WTC11 (cell line): ENCODE measurements around the gene RXRA. TPM values are rescaled to one million over a fixed set of nuclear protein-coding genes. Genes with fewer than 3 reads are reported as not detected.

Source experiments
- ATAC-seq: fragments of 200-7000 bp; cut with Tn5 transposase; 2 replicates; pipeline ENCODE4 v1.10.0; 2021; ENCODE audit warnings: mild to moderate bottlenecking, moderate library complexity
- CTCF ChIA-PET: fragments of 300-600 bp; sonication (Branson Sonifier 250); formaldehyde crosslinking; loops from one replicate; lab custom pipeline; 2021; ENCODE audit warnings: antibody characterized with exemption; lab: Charles Lee
- POLR2A ChIA-PET: fragments of 350-600 bp; sonication (Branson Sonifier 250); formaldehyde crosslinking; loops from one replicate; lab custom pipeline; 2021; ENCODE audit warnings: antibody characterized with exemption; lab: Charles Lee
- DNase-seq: peaks from one replicate; pipeline ENCODE4 v3.0.0; 2021; ENCODE audit warnings: low spot score
- H3K27ac Mint-ChIP-seq: 2 replicates; pipeline ENCODE4 v1.8.0; 2021; ENCODE audit warnings: mixed read lengths
- H3K27me3 Mint-ChIP-seq: 2 replicates; pipeline ENCODE4 v1.8.0; 2021; ENCODE audit warnings: low read depth, mild to moderate bottlenecking, moderate library complexity, mixed read lengths
- H3K36me3 Mint-ChIP-seq: 2 replicates; pipeline ENCODE4 v1.8.0; 2021; ENCODE audit warnings: mixed read lengths
- H3K4me1 Mint-ChIP-seq: 2 replicates; pipeline ENCODE4 v1.8.0; 2022; ENCODE audit warnings: mixed read lengths
- H3K4me3 Mint-ChIP-seq: 2 replicates; pipeline ENCODE4 v1.8.0; 2021; ENCODE audit warnings: mild to moderate bottlenecking, moderate library complexity, mixed read lengths
- H3K9me3 Mint-ChIP-seq: 2 replicates; pipeline ENCODE4 v1.8.0; 2021; ENCODE audit warnings: mixed read lengths
- ARID4B ChIP-seq: sonication (generic); formaldehyde crosslinking; IDR thresholded peaks from 2 replicates; pipeline ENCODE4 v1.8.0; 2023; ENCODE audit warnings: missing genetic modification reagents, mild to moderate bottlenecking, borderline replicate concordance
- CREB1 ChIP-seq: sonication (generic); formaldehyde crosslinking; IDR thresholded peaks from 2 replicates; pipeline ENCODE4 v1.8.0; 2023; ENCODE audit warnings: mild to moderate bottlenecking, missing genetic modification reagents
- E2F4 ChIP-seq: sonication (generic); formaldehyde crosslinking; IDR thresholded peaks from 2 replicates; pipeline ENCODE4 v1.8.1; 2022; ENCODE audit warnings: low read depth, mild to moderate bottlenecking, moderate library complexity, missing genetic modification reagents, borderline replicate concordance
- FOXP1 ChIP-seq: sonication (generic); formaldehyde crosslinking; IDR thresholded peaks from 2 replicates; pipeline ENCODE4 v1.8.0; 2022; ENCODE audit warnings: missing genetic modification reagents, mild to moderate bottlenecking, moderate library complexity, borderline replicate concordance
- MLX ChIP-seq: sonication (generic); formaldehyde crosslinking; IDR thresholded peaks from 2 replicates; pipeline ENCODE4 v1.8.1; 2023; ENCODE audit warnings: mild to moderate bottlenecking, missing genetic modification reagents, moderate library complexity
- MYBL2 ChIP-seq: sonication (generic); formaldehyde crosslinking; IDR thresholded peaks from 2 replicates; pipeline ENCODE4 v1.8.1; 2023; ENCODE audit warnings: mild to moderate bottlenecking, moderate library complexity, missing genetic modification reagents
- NFYB ChIP-seq: sonication (generic); formaldehyde crosslinking; conservative IDR thresholded peaks from 2 replicates; pipeline ENCODE4 v1.8.0; 2022; ENCODE audit warnings: low read depth, missing genetic modification reagents
- NR1H2 ChIP-seq: sonication (generic); formaldehyde crosslinking; IDR thresholded peaks from 2 replicates; pipeline ENCODE4 v1.9.0; 2021; ENCODE audit warnings: mild to moderate bottlenecking, moderate library complexity, missing genetic modification reagents
- NR3C1 ChIP-seq: sonication (generic); formaldehyde crosslinking; conservative IDR thresholded peaks from 2 replicates; pipeline ENCODE4 v1.8.1; 2023; ENCODE audit warnings: low read depth, mild to moderate bottlenecking, missing genetic modification reagents
- PREB ChIP-seq: sonication (generic); formaldehyde crosslinking; IDR thresholded peaks from 2 replicates; pipeline ENCODE4 v1.8.1; 2022; ENCODE audit warnings: mild to moderate bottlenecking, missing genetic modification reagents, moderate library complexity, borderline replicate concordance
- PRRX2 ChIP-seq: fragments of 250-450 bp; sonication (Bioruptor Pico); IDR thresholded peaks from 2 replicates; pipeline ENCODE4 v1.8.0; 2021; ENCODE audit warnings: mild to moderate bottlenecking
- SP1 ChIP-seq: sonication (generic); formaldehyde crosslinking; conservative IDR thresholded peaks from 2 replicates; pipeline ENCODE4 v1.8.1; 2022; ENCODE audit warnings: missing genetic modification reagents
- TCF7 ChIP-seq: sonication (generic); formaldehyde crosslinking; IDR thresholded peaks from 2 replicates; pipeline ENCODE4 v1.8.0; 2022; ENCODE audit warnings: mild to moderate bottlenecking, low read depth, missing genetic modification reagents, moderate library complexity
- TP53 ChIP-seq: sonication (generic); formaldehyde crosslinking; IDR thresholded peaks from 2 replicates; pipeline ENCODE4 v1.8.1; 2023; ENCODE audit warnings: mild to moderate bottlenecking, missing genetic modification reagents
- ZBTB21 ChIP-seq: sonication (generic); formaldehyde crosslinking; IDR thresholded peaks from 2 replicates; pipeline ENCODE4 v1.8.1; 2023; ENCODE audit warnings: mild to moderate bottlenecking, missing genetic modification reagents, borderline replicate concordance
- ZNF232 ChIP-seq: sonication (generic); formaldehyde crosslinking; IDR thresholded peaks from 2 replicates; pipeline ENCODE4 v1.8.0; 2022; ENCODE audit warnings: mild to moderate bottlenecking, missing genetic modification reagents
- ZNF512 ChIP-seq: sonication (generic); formaldehyde crosslinking; IDR thresholded peaks from 2 replicates; pipeline ENCODE4 v1.8.1; 2022; ENCODE audit warnings: missing genetic modification reagents, borderline replicate concordance
- total RNA-seq: library from RNA; stranded (reverse); gene quantifications from 3 replicates; pipeline ENCODE4 v1.2.3, GENCODE V29; 2021
- TF ChIP-seq, protein P1 (sequence below): sonication (generic); formaldehyde crosslinking; IDR thresholded peaks from 2 replicates; pipeline ENCODE4 v1.8.1; 2023; ENCODE audit warnings: mild to moderate bottlenecking, missing genetic modification reagents
- TF ChIP-seq, protein P2 (sequence below): sonication (generic); formaldehyde crosslinking; IDR thresholded peaks from 2 replicates; pipeline ENCODE4 v1.8.0; 2023; ENCODE audit warnings: mild to moderate bottlenecking, missing genetic modification reagents
- TF ChIP-seq, protein P3 (sequence below): sonication (generic); formaldehyde crosslinking; IDR thresholded peaks from 2 replicates; pipeline ENCODE4 v1.8.0; 2023; ENCODE audit warnings: missing genetic modification reagents

Gene RXRA
- total RNA-seq, 1 experiment from 2014 or later: 27.5 TPM

DNA sequence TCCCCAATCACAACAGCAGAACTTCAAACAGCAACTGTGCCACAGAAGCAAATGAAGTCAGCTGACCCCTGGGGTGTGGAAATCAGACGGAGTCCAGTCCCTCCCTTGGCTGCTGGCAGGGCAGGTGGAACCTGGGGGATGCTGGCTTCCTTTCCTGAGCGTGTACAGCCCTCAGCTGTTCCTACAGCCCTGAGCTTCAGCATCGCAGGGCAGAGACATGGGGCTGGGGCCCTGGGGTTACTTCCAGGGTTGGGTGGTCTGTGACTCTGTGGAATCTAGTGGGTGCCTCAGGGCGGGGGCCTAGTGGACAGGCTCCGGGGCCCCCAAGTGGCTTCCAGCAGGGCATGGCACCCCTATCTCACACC lies 7.3 kb upstream of the RXRA start:
- ATAC-seq (no peak), DNase-seq (no peak)
- ChIA-PET POLR2A (no interaction called here), CTCF (no interaction called here)
- no peak overlapping the region for H3K4me3 Mint-ChIP-seq
- no peaks in the 10 kb centered on the region for H3K36me3 Mint-ChIP-seq
- H3K4me1 Mint-ChIP-seq: peaks cover 21% of the 10 kb centered on the region
- H3K27ac Mint-ChIP-seq: no peak overlapping the region
- TF ChIP-seq TCF7 (no peak), CREB1 (CRISPR knock-in tag) (no peak), PREB (no peak), MLX (CRISPR knock-in tag) (no peak), ZNF512 (CRISPR knock-in tag) (no peak), ARID4B (CRISPR knock-in tag) (no peak), NFYB (no peak), ZBTB21 (no peak), FOXP1 (no peak), NR3C1 (CRISPR knock-in tag) (no peak), NR1H2 (CRISPR knock-in tag) (no peak), MYBL2 (CRISPR knock-in tag) (no peak), E2F4 (CRISPR knock-in tag) (no peak), PRRX2 (CRISPR knock-in tag) (no peak), ZNF232 (no peak), TP53 (CRISPR knock-in tag) (no peak), SP1 (CRISPR knock-in tag) (no peak)
- TF ChIP-seq, protein P1, sequence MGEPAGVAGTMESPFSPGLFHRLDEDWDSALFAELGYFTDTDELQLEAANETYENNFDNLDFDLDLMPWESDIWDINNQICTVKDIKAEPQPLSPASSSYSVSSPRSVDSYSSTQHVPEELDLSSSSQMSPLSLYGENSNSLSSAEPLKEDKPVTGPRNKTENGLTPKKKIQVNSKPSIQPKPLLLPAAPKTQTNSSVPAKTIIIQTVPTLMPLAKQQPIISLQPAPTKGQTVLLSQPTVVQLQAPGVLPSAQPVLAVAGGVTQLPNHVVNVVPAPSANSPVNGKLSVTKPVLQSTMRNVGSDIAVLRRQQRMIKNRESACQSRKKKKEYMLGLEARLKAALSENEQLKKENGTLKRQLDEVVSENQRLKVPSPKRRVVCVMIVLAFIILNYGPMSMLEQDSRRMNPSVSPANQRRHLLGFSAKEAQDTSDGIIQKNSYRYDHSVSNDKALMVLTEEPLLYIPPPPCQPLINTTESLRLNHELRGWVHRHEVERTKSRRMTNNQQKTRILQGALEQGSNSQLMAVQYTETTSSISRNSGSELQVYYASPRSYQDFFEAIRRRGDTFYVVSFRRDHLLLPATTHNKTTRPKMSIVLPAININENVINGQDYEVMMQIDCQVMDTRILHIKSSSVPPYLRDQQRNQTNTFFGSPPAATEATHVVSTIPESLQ (CRISPR knock-in tag): no peak
- TF ChIP-seq, protein P2, sequence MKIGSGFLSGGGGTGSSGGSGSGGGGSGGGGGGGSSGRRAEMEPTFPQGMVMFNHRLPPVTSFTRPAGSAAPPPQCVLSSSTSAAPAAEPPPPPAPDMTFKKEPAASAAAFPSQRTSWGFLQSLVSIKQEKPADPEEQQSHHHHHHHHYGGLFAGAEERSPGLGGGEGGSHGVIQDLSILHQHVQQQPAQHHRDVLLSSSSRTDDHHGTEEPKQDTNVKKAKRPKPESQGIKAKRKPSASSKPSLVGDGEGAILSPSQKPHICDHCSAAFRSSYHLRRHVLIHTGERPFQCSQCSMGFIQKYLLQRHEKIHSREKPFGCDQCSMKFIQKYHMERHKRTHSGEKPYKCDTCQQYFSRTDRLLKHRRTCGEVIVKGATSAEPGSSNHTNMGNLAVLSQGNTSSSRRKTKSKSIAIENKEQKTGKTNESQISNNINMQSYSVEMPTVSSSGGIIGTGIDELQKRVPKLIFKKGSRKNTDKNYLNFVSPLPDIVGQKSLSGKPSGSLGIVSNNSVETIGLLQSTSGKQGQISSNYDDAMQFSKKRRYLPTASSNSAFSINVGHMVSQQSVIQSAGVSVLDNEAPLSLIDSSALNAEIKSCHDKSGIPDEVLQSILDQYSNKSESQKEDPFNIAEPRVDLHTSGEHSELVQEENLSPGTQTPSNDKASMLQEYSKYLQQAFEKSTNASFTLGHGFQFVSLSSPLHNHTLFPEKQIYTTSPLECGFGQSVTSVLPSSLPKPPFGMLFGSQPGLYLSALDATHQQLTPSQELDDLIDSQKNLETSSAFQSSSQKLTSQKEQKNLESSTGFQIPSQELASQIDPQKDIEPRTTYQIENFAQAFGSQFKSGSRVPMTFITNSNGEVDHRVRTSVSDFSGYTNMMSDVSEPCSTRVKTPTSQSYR (CRISPR knock-in tag): no peak
- TF ChIP-seq, protein P3, sequence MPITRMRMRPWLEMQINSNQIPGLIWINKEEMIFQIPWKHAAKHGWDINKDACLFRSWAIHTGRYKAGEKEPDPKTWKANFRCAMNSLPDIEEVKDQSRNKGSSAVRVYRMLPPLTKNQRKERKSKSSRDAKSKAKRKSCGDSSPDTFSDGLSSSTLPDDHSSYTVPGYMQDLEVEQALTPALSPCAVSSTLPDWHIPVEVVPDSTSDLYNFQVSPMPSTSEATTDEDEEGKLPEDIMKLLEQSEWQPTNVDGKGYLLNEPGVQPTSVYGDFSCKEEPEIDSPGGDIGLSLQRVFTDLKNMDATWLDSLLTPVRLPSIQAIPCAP (CRISPR knock-in tag): no peak
- TF ChIP-seq, all 79 proteins: peak for 0
- Mint-ChIP-seq H3K27me3 (no peaks in the 10 kb centered on the region), H3K9me3 (no peaks in the 10 kb centered on the region)
